ENCODE data around the gene NOP14. TPM values are rescaled to one million over a fixed set of nuclear protein-coding genes. Genes with fewer than 3 reads are reported as not detected.
"Not testable (repeated sequence)": the region's sequence is repeated elsewhere in the genome, so short reads cannot be mapped to it uniquely, and the experiment has no call there.

Gene NOP14
- total RNA-seq, 6 donors from 2014 or later: 17.2 to 30.4 (median 22.4) TPM

GRCh38 chr4:2938906-2939305 lies 24.3 kb downstream of the NOP14 start:
- TF ChIP-seq POLR2A (IDR thresholded peaks at IDR 0.05): no peak
- TF ChIP-seq POLR2AphosphoS5 (IDR thresholded peaks at IDR 0.05): no peak
- no peak for TF ChIP-seq CTCF (IDR thresholded peaks at IDR 0.05)
- no peak for TF ChIP-seq EP300 (IDR thresholded peaks at IDR 0.05)
- DNase-seq: peak in 1 of 2 donors; percentile 9
- Histone ChIP-seq H3K27ac (no peak overlapping the region), H3K27me3 (no peaks in the 10 kb centered on the region), H3K9me3 (no peaks in the 10 kb centered on the region), H3K4me3 (no peak overlapping the region), H3K36me3 (peaks cover 16 to 69% (median 51%) of the 10 kb centered on the region in 4 donors), H3K4me1 (peaks cover 18 to 33% (median 30%) of the 10 kb centered on the region in 4 donors)
- 82 to 90% methylated on average over 14 of the region's 14 CpGs for WGBS, 2 donors
- no peak for ATAC-seq (ENCODE audit: low FRiP score in 2 of 2)

GRCh38 chr4:2938411-2938810 lies 24.8 kb downstream of the NOP14 start:
- peak in 1 of 2 donors; percentile 14 for DNase-seq
- not testable (repeated sequence) for ATAC-seq (ENCODE audit: low FRiP score in 2 of 2)
- WGBS, 2 donors: 90 to 98% methylated on average over 10 of the region's 10 CpGs

GRCh38 chr4:2937986-2938385 lies 25.2 kb downstream of the NOP14 start:
- peaks cover 27 to 42% (median 39%) of the 10 kb centered on the region in 4 donors for H3K4me1 ChIP-seq
- no peaks in the 10 kb centered on the region for H3K9me3 ChIP-seq
- peak overlapping the region in 2 of 4 donors; percentile 33 to 53 for H3K27ac ChIP-seq
- no peak for ATAC-seq (ENCODE audit: low FRiP score in 2 of 2)
- WGBS, 2 donors: 87 to 93% methylated on average over 12 of the region's 12 CpGs
- H3K4me3 ChIP-seq: no peak overlapping the region
- no peak for TF ChIP-seq CTCF (IDR thresholded peaks at IDR 0.05)
- no peak for TF ChIP-seq EP300 (IDR thresholded peaks at IDR 0.05)
- no peak for TF ChIP-seq POLR2AphosphoS5 (IDR thresholded peaks at IDR 0.05)
- no peak for TF ChIP-seq POLR2A (IDR thresholded peaks at IDR 0.05)
- H3K36me3 ChIP-seq: peaks cover 16 to 60% (median 45%) of the 10 kb centered on the region in 4 donors
- DNase-seq: peak in 1 of 2 donors; percentile 6
- H3K27me3 ChIP-seq: no peaks in the 10 kb centered on the region

More at GRCh38 chr4:2938411-2938810, 24.8 kb downstream of the NOP14 start:
- not testable (repeated sequence) for H3K27me3 ChIP-seq, H3K27ac ChIP-seq, H3K9me3 ChIP-seq, H3K4me3 ChIP-seq
- Histone ChIP-seq H3K36me3 (peaks cover 16 to 64% (median 48%) of the 10 kb centered on the region in 4 donors), H3K4me1 (peaks cover 23 to 38% (median 35%) of the 10 kb centered on the region in 4 donors)

GRCh38 chr4:2937146-2937857 lies 25.9 kb downstream of the NOP14 start:
- peak in 1 of 2 donors; percentile 61 for ATAC-seq (ENCODE audit: low FRiP score in 2 of 2)
- 60 to 62% methylated on average over 14 to 23 of the region's 23 CpGs for WGBS, 2 donors
- TF ChIP-seq POLR2AphosphoS5 (IDR thresholded peaks at IDR 0.05) (peak; percentile 69 to 70), EP300 (IDR thresholded peaks at IDR 0.05) (peak in 2 of 4 donors; percentile 11 to 85), CTCF (IDR thresholded peaks at IDR 0.05) (no peak), POLR2A (IDR thresholded peaks at IDR 0.05) (peak in 1 of 4 donors; percentile 24)
- DNase-seq: peak in 1 of 2 donors; percentile 93
- Histone ChIP-seq H3K4me3 (no peak overlapping the region), H3K9me3 (no peaks in the 10 kb centered on the region), H3K4me1 (peaks cover 34 to 49% (median 46%) of the 10 kb centered on the region in 4 donors), H3K27ac (peak overlapping the region; percentile 45 to 63 (median 51)), H3K36me3 (peaks cover 16 to 55% (median 42%) of the 10 kb centered on the region in 4 donors), H3K27me3 (no peaks in the 10 kb centered on the region)

- Histone ChIP-seq H3K36me3 (peaks cover 16 to 55% (median 39%) of the 10 kb centered on the region in 4 donors), H3K4me1 (peaks cover 39 to 54% (median 52%) of the 10 kb centered on the region in 4 donors), H3K9me3 (no peaks in the 10 kb centered on the region), H3K27ac (peak overlapping the region; percentile 45 to 63 (median 51)), H3K27me3 (no peaks in the 10 kb centered on the region), H3K4me3 (no peak overlapping the region)
- no peak for ATAC-seq (ENCODE audit: low FRiP score in 2 of 2)
- no peak for TF ChIP-seq POLR2A (IDR thresholded peaks at IDR 0.05)
- TF ChIP-seq EP300 (IDR thresholded peaks at IDR 0.05): no peak
- TF ChIP-seq CTCF (IDR thresholded peaks at IDR 0.05): no peak
- no peak for TF ChIP-seq POLR2AphosphoS5 (IDR thresholded peaks at IDR 0.05)
- WGBS, 2 donors: 75 to 76% methylated on average over 3 to 5 of the region's 6 CpGs
- peak in 1 of 2 donors; percentile 22 for DNase-seq
These were observed 26.4 kb downstream of the NOP14 start for GRCh38 chr4:2936773-2937145.

All from upper lobe of left lung (tissue), 6 donors.